Activated CD4-positive, CD25-positive, alpha-beta regulatory T cell (primary cell): ENCODE results near the gene PTPN4.
"Not testable (repeated sequence)": the region's sequence is repeated elsewhere in the genome, so short reads cannot be mapped to it uniquely, and the experiment has no call there.

ENCODE experiments used
- DNase-seq, 4 experiments: peaks; one replicate each; lab custom pipeline; 2025; lab: John Stamatoyannopoulos, UW

PTPN4 gene

DNA sequence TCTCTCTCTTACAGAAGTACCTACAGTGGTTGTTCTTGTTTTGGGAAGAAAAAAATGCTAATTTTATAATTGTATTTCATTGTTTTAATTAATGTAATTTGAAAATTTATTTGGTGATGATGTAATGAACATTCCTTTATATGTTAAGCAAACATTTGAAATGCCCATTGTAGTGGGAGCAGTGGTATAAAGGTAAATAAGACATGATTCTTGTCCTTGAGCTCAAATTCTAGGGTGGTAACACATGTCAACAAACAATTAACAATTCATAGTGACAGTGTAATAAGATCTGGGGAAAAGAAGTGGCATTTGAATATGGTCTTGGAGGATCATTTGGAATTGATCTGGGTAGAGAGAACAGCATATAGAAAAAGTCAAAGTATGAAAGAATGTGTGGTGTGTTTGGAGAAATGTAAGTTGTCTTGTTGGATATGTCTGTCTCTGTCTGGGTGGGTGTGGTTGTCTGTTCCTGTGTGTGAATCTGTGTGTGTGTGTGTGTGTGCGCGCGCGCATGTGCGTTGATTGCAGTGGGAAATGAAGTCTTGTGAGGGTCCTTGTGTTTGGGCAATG, 5.8 kb downstream of the PTPN4 start:
- DNase-seq: no peak

DNA sequence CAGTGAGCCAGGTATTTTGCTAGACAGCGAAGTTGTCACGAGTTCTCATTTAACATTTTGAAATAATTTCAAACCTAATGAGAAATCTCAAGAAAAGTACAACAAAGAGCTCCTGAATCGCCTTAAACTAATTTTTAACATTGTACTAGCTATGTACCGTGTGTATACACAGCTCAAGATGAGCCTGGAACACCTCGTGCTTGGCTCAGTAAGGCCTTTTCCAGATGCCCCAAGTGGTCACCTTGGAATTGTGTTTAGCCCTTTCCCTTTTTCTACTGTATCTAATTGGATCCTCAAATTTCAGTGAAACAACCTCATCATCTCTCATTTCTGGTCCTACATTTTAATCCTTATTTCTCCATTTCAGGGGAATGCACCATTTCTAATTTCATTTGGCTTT, 7.2 kb downstream of the PTPN4 start:
- DNase-seq: no peak

DNA sequence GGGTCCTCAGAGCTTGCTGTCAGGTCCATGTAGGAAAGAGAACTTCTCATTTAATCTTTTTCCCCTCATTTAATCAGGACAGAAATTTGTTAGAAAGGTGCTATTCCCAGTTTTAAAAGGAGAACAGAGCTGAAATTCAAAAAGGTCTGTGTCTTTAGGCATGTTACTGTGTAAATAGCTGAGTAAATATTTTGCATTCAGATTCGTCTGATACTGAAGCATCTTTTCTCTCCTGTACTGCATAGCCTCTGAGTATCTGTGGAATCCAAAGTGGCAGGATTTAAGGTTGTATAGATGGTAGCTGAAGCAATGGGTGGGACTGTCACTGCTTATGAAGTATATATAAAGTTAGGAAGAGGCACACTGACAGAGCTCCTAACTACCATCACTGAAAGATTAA, 9.0 kb downstream of the PTPN4 start:
- no peak for DNase-seq

DNA sequence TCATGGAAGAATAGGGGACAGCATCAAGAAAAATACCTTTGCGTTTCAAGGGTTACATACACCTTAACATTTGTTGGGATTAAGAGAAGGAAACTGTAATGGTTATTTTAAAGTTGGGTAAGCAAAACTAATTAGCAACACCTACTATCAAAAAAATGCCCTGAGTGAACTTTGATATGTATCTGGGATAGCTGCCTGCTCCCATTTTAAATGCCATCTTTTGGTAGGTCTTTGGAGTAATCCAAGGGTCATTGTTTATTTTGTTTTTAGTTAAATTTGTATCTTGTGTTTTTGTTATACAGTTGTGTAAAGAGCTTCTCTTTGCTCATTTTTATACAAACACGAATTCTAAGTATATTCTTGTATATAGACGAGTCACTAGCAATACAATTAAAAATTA, 9.9 kb downstream of the PTPN4 start:
- DNase-seq: no peak

DNA sequence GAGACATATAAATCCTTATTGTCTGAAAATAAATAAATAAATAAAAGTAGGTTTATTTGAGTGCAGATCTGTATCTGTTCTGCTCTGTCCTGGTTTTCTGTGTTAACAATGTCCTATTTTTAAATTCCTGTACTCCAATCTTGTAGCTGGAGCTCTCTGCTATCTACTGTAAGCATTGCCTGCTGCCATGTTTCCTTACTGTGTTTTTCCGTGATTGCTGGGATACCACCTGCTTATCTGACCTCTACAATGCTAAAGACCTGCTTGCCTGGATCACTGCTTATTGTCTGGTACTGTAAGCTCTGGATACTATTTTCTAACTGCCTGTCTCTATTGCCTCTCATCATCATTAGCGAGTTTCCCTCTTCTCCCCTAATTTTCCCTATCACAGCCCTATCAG, 11.6 kb downstream of the PTPN4 start:
- no peak for DNase-seq

DNA sequence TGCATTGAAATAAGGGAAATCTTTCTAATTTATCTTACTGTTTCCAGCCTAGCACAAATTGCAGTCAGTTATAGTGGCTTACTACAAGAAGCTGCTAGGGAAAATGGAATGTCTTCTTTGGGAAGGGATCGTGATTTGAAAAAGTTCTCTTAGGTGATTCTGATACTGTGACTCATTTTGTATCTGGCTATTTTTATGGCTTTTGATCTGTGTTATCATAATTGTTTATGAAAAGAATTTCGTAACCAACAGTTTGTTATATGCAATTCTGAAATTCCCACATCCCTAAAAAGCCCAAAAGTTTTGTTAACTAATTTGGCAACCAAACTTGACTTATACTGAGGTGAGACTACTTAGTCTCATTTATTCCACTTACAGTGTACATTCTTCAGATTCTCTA, 12.4 kb downstream of the PTPN4 start:
- DNase-seq: no peak

DNA sequence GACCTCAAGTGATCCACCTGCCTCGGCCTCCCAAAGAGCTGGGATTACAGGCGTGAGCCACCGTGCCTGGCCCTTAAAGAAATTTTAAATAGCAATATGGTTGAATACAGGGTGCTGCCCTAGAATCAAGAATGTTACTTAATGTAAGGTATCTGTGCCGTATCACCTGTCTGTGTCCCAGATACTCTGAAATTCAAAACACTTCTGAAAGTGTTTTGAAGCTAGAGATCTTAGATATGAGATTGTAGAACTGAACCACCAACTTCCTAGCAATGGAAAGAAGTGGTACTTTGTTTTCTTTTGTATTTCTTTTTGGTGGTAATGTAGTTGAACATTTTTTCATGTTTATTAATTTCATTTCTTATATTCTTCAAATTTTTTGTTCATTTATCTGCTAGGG, 13.0 kb downstream of the PTPN4 start:
- DNase-seq: no peak

DNA sequence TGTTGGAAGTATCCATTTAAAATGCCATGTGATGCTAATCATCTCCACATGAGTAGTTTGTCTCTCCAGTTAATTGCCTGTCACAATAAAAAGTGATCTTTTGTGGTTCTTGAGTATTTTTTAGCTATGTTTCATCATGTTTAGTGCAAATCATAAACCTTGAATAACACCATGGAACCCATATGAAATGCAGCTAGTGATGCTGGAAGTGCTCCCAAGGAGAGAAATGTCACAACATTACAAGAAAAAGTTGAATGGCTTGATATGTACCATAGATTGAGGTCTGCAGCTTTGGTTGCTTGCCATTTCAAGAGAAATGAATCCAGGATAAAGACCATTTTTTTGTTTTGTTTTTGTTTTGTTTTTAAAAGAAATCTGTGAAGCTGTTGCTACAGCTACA, 14.3 kb downstream of the PTPN4 start:
- DNase-seq: no peak

DNA sequence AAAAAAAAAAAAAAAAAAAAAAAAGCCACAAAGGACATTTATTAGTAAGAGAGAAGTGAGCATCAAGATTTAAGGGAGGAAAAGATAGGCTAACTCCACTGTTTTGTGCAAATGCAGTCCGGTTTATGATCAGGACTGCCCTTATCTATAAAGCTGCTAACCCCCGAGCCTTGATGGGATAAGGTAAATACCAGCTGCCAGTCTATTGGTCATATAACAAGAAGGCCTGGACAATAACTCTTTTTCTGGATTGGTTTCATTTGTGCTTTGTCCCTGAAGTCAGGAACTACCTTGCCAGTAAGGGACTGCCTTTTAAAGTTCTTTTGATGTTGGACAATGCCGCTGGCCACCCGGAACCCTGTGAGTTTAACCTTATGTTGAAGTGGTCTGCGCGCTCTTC, 15.4 kb downstream of the PTPN4 start:
- no peak for DNase-seq

DNA sequence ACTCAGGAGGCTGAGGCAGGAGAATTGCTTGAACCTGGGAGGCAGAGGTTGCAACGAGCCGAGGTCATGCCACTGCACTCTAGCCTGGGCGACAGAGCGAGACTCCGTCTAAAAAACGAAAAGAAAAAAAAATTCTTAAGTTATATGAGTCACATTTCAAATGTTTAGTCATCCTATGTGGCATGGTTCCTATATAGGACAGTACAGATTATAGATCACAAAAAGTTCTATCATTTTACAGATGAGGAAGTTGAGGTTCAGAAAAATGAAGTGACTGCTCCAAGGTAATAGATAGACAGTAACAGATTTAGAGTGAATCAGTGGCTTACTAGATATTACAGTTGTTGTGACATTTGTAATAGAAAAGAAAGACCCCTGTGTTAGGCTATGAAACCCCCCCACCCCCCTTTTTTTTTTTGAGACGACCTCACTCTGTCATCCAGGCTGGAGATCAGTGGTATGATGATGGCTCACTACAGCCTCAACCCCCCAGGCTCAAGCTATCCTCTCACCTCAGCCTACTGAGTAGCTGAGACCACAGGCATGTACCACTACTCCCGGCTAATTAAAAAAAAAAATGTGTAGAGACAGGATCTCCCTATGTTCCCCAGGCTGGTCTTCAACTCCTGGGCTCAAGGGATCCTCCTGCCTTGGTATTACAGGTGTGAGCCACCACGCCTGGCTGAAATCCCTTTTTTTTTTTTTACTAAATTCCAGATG, 22.7 kb downstream of the PTPN4 start:
- no peak for DNase-seq

DNA sequence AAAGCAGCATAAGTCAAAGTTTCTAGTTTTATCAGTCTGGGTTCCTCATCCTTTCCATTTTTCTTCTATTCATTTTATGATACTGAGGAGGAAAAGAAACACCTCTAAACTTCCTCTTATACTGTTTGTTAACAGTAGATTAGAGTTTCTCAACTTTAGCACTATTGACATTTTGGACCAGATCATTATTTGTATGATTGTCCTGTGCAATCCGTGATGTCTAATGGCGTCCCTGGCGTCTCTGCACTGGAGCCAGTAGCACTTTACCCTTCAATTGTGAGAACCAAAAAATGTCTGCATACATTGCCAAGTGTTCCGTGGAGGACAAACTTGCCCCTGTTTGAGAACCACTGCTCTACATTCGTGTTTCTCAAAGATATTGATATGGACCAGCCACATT, 25.2 kb downstream of the PTPN4 start:
- no peak for DNase-seq

DNA sequence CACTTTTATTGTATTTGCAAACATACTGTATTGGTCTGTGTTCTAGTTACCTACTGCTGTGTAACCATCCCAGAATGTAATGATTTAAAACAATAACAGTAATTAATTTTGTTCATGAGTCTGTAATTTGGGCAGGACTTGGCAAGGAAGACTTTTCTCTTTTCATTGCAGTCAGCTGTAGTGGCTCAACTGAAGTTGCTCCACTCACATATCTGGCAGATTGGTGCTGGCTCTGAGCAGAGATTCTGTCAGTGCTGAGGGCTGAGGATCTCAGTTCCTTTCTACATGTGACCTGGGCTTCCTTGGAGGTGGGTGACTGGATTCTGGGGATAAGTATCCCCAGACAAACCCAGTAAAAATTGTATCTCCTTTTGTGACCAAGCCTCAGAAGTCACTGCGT, 26.6 kb downstream of the PTPN4 start:
- no peak for DNase-seq

DNA sequence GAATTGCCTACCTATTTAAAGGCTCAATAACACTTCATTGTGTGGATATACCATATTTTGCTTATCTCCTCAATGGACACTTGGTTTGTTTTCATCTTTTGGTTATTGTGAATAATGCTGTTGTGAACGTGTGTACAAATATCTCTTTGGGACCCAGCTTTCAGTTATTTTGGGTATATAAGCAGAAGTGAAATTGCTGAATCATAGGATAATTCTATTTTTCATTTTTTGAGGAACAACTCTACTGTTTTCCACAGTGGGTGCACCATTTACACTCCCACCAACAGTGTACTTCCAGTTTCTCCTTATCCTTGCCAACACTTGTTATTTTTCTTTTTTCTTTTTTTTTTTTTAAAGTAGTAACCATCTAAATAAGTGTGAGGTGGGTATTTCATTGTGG, 29.0 kb downstream of the PTPN4 start:
- no peak for DNase-seq

DNA sequence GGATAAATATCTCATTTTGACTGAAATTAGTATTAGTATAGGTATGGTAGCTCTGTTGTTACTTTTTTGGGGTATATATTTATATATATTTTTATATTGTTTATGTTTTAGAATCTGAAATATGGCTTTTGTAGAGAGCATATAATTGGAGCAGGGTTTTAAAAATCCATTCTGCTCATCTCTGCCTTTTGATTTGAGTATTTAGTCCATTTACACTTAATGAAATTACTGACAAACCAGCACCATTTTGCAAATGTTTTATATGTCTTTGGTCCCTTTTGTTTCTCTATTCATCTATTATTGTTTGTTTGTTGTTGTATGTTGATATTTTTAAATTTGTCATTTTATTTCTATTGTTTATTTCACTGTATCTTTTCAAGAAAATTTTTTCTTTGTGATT, 30.7 kb downstream of the PTPN4 start:
- no peak for DNase-seq

DNA sequence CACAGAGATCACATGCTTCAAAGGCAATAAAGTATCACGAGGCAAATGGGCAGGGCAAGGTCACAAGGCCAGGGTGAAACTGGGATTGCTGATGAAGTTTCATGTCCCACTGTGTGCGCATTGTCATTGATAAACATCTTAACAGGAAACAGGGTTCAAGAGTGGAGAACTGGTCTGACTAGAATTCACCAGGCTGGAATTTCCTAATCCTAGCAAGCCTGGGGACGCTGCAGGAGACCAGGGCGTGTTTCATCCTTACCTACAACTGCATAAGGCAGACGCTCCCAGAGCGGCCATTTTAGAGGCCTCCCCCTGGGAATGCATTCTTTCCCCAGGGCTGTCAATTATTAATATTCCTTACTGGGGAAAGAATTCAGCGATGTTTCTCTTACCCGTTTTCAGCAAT, 33.2 kb downstream of the PTPN4 start:
- DNase-seq: no peak

DNA sequence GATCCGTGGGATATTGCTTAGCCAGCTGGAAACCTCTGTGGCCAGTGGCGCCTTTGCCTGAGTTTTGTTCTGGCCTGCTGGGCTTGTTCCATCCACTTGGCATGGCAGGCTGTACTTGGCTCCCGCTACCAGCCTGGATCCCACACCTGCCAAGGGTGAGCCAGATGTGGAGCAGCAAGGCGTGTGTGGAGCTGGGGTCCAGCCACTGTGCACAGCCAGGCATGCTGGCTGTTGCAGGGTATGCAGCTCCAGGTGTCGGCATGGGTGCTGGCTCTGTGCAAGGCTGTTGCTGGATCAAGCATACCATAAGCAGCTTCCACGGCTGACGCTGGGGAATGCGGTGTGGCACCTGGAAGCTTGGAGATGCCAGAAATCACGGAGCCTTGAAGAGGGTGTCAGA, 34.5 kb downstream of the PTPN4 start:
- DNase-seq: no peak

DNA sequence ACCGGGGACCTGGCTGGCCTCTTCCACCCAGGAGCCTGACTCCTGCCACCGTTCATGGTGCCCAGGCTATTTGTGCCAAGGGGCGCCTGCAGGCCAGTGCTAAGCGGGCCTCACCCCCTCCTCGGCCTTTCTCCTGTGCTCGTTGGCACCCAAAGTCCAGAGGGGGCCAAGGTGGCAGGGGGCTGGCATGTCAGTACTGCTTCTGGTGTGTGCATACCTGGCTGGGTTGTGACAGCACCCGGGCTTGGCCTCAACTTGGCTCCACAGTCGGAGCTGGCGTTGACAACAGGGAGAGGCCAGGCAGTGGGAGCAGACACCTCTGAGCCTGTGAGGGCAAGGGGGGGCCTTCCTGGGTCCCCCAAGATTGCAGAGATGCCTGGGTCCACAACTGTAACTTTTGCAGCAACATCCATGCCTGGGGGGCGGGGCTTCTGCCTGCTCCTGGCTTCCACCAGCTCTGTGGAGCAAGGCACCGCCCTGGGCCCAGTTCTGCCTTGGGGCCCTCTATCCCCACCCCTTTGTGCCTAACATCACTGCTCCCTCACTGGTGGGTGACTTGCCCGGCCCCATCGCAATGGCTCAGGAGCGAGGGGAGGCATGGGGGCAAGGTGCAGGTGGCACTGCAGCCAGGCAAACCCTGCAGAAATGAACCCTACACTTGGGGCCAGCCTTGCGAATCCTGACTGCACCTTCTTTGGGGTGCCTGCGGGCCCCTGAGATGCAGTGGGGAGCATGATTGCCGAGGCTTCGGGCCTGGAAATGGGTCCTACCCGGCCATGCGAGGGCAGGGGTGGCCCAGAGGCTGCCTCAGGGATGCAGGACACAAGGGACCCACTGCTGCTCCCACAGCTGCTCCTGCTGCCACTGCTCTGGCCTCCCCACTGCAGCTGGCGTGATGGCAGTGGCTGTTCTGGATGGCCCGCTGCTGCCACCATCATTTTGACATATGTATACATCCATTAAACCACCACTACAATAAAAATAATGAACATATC, 35.9 kb downstream of the PTPN4 start:
- DNase-seq: no peak

DNA sequence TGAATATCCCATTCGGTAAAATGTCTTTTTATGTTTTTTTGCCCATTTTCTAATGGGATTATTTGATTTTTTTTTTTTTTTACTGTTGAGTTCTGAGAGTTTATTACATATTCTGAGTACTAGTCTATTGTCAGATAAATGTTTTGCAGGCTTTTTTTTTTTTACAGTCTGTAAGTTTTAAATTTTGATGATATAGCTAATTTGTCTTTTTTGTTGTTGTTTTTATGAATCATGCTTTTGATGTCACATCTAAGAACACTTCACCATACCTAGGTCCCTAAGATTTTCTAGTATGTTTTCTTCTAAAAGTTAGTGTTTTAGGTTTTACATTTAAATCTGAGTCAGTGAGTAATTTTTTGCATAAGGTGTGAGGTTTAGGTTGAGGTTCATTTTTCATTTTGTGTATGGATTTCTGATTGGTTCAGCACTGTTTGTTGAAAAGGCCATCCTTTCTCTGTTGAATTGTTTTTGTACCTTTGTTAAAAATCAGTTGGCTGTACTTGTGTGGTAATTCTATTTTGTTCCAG, 40.7 kb downstream of the PTPN4 start:
- no peak for DNase-seq

DNA sequence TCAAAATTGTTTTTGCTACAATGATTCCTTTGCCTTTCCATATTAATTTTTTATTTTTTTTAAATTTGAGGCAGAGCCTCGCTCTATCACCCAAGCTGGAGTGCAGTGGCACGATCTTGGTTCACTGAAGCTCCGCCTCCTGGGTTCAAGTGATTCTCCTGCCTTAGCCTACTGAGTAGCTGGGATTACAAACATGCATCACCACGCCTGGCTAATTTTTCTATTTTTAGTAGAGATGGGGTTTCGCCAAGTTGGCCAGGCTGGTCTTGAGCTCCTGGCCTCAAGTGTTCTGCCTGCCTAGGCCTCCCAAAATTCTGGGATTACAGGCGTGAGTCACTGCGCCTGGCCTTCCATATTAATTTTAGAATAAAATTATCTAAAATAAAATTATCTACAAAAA, 41.3 kb downstream of the PTPN4 start:
- no peak for DNase-seq

DNA sequence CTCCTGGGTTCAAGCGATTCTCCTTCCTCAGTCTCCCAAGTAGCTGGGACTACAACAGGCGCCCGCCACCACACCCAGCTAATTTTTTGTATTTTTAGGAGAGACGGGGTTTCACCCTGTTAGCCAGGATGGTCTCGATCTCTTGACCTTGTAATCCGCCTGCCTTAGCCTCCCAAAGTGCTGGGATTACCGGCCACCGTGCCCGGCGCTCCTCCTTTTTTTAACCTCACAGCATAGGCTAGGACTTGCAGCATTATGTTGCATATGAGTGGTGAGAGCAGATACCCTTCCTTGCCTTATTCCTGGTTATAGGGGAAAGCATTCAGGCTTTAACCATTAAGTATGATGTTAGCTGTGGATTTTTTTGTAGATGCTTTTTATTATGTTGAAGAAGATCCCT, 42.3 kb downstream of the PTPN4 start:
- not testable (repeated sequence) for DNase-seq

DNA sequence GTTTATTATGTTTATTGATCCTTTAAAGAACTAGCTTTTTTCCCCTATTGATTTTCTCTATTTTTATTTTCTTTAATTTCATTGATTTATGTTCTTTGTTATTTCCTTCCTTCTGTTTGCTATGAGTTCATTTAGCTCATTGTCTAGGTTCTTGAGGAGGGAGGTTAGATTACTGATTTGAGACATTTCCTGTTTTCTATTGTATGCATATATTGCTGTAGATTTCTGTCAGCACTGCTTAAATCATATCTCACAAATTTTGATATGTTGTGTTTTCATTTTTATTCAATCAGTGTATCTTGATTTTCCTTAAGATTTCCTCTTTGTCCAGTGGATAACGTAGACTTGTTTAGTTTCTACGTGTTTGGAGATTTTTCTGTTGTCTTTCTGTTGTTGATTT, 43.4 kb downstream of the PTPN4 start:
- DNase-seq: no peak

DNA sequence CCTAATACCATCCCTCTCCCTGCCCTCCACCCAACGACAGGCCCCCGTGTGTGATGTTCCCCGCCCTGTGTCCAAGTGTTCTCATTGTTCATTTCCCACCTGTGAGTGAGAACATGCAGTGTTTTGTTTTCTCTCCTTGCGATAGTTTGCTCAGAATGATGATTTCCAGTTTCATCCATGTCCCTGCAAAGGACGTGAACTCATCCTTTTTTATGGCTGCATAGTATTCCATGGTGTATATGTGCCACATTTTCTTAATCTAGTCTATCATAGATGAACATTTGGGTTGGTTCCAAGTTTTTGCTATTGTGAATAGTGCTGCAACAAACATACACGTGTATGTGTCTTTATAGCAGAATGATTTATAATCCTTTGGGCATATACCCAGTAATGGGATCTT, 44.7 kb downstream of the PTPN4 start:
- not testable (repeated sequence) for DNase-seq
